GM19351 (cell line): ENCODE results near the gene SUCLG2.
A peak's percentile ranks its signal among the peaks of the same experiment; 100 is the strongest.

Source experiments
- ATAC-seq: cut with Tn5 transposase; IDR thresholded peaks from one replicate; pipeline ENCODE4 v1.9.1; 2021; ENCODE audit warnings: mild to moderate bottlenecking, moderate library complexity; ENCODE audit not compliant: unreplicated experiment

Gene SUCLG2, protein sequence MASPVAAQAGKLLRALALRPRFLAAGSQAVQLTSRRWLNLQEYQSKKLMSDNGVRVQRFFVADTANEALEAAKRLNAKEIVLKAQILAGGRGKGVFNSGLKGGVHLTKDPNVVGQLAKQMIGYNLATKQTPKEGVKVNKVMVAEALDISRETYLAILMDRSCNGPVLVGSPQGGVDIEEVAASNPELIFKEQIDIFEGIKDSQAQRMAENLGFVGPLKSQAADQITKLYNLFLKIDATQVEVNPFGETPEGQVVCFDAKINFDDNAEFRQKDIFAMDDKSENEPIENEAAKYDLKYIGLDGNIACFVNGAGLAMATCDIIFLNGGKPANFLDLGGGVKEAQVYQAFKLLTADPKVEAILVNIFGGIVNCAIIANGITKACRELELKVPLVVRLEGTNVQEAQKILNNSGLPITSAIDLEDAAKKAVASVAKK

DNA sequence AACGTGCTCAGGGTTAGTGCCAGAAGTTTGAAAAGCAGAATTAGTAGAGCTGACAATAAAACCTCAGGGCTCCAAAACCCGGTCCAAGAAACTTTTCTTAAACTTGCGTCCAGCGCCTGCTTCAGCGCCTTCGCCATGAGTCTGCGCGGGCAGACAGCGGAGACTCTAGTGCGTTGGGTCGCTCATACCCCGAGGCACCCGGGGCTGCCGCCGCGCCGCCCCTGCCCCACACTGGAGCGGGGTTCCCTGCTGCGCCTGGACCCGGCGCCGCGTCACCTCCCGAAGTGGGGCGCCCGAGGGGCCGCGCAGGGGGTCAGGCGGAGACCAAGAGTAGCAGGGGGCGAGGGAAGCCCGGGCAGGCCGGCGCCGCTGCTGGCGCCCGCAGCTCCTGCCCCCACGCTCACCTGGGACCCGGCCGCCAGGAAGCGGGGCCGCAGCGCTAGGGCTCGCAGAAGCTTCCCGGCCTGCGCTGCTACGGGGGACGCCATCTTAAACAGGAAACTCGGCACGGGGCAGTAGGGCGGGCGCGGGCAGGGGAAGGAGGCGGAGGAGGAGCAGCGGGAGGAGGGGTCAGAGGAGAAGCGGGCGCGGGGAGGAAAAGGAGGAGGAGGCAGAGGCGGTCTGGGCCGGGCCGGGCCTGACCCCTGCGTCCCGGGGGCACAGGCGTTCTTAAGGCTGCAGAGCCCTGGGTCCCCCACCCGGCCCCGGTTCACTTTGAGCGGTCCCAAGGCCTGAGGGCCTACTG, at the start of gene SUCLG2:
SUCLG2 (minus strand) TSS at position 514 of the 745 bp plus-strand sequence; CDS start at position 488, 26 bp downstream.
- ATAC-seq = peak; percentile 65

GRCh38 chr3:67700596-67700995, 46.2 kb upstream of the SUCLG2 start:
- ATAC-seq = no peak

- no peak for ATAC-seq
These were observed 45.5 kb upstream of the SUCLG2 start for GRCh38 chr3:67699882-67700281.

GRCh38 chr3:67692621-67693020, 38.2 kb upstream of the SUCLG2 start:
- no peak for ATAC-seq

- ATAC-seq = no peak
These were observed 37.5 kb upstream of the SUCLG2 start for GRCh38 chr3:67691926-67692325.

DNA sequence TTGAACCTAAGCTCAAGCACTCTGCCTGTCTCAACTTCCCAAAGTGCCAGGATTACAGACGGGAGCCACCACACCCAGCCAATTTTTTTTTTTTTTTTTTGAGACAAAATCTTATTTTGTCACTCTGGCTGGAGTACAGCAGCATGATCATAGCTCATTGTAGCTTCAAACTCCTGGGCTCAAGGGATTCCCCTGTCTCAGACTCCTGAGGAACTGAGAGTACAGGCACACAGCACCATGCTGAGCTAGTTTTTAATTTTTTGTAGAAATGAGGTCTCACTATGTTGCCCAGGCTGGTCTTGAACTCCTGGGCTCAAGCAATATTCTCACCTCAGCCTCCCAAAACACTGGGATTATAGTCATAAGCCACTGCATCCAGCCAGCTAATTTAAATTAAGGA, 36.8 kb upstream of the SUCLG2 start:
- peak; percentile 72 for ATAC-seq

- ATAC-seq = no peak
These were observed 35.4 kb upstream of the SUCLG2 start for GRCh38 chr3:67689806-67690205.

DNA sequence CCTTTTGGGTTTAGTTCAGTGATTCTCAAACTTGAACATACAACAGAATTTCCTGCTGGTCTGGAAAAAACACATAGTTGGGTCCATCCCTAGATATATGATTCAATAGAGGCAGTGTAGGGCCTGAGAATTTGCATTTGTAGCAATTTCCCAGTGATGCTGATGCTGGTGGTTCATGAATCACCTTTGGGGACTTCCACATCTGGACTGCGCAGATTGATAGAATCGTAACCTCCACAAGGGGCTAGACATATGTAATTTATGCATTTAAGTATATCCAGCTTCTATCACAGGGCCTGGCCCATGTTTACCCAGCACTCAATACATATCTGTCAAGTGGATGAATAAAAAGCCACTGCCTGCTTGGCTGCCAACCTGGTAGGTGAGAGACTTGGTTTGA, 33.8 kb upstream of the SUCLG2 start:
- ATAC-seq = no peak

- no peak for ATAC-seq
These were observed 31.7 kb upstream of the SUCLG2 start for GRCh38 chr3:67686069-67686468.

- ATAC-seq = peak; percentile 100
These were observed 31.1 kb upstream of the SUCLG2 start for GRCh38 chr3:67685499-67685898.

DNA sequence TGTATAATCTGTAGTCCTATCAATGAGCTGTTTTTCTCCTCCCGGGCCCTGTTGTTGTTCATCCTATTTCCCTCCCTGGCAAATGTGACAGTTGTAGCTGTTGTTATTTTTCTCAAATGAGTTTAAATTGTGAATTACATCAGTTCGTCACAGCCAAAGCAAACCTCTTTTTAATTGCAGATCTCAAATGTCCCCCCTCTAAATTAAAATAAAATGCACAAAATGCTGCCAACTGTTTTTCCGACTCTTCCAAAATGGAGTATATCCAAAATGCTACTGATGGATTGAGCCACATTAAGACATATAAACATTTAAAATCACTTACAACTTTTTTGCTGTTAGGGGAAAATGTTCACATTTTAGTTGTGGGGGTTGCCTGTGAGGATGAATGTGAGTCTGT, 29.8 kb upstream of the SUCLG2 start:
- no peak for ATAC-seq

DNA sequence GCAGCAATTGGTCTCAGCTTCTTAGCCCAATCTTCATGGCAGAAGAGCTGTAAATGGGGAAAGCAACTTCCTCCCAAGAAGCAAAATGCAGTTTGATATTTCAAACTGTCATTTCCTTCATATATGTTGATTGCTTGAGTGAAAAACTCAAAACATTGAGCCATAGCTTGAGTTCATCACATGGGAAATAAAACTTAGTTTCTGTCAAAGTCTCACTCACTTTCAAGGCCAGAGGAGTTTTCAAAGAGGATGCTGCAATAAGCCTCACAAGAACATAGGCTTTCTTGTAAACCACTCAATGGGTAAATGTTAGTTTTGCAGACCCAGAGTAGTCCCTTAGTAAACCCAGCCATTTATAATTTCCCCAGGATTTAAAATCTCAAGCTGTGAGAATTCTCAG, 29.1 kb upstream of the SUCLG2 start:
- no peak for ATAC-seq

DNA sequence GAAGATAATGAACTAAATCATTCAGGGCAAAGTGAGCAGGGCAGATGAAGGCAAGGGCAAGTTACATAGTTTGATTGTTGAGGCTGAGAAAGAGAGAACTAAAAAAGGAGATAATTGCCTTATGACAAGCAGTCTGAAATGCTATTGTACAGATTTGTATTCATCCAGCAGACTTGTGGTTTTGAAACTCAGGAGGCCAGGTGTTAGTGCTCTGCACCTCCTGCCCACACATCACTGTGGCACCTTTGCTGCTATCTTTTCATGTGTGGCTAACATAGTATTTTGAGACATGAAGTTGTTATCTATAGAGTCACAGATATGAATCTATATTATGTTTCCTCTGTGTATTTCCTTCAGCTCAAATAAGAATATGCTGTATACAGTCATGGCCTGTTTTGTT, 24.3 kb upstream of the SUCLG2 start:
- peak; percentile 91 for ATAC-seq

DNA sequence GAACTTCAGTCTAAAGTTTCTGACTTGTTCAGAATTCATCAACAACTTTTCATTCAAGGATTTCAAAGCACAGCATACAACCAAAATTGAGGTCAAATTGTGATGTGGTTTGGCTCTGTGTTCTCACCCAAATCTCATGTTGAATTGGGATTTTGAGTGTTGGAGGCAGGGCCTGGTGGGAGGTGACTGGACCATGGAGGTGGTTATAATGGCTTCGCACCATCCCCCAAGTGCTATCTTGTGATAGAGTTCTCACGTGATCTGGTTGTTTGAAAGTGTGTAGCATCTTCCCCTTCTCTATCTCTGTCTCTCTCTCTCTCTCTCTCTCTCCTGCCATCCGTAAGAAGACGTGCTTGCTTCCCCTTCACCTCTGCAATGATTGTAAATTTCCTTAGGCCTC, 19.6 kb upstream of the SUCLG2 start:
- no peak for ATAC-seq

GRCh38 chr3:67662733-67663132, 8.3 kb upstream of the SUCLG2 start:
- peak; percentile 76 for ATAC-seq

DNA sequence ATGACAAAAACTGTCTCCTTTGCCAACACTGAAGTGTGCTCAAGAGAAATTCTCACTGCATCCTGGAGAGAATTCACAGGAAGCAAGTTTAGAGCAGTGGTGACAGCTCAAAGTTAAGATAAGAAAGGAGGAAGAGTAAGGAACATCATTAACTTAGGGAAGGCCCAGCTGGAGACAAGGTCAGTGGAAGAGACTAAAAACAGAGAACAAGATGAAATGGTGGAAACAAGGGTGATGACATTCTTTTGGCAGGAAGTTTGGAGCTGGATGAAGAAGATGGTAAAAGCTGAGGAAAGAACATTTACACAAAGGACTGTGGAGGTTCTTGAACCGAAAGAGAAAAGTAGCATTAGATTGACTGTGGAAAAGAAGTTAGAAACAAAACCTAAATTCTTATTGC, 6.7 kb upstream of the SUCLG2 start:
- no peak for ATAC-seq

- no peak for ATAC-seq
These were observed 2.8 kb upstream of the SUCLG2 start for GRCh38 chr3:67657192-67657591.

- ATAC-seq = no peak
These were observed 2.2 kb upstream of the SUCLG2 start for GRCh38 chr3:67656614-67657013.

GRCh38 chr3:67655364-67656121, 1.1 kb upstream of the SUCLG2 start:
- ATAC-seq = peak; percentile 48

GRCh38 chr3:67654844-67655177, 399 bp upstream of the SUCLG2 start:
- no peak for ATAC-seq

DNA sequence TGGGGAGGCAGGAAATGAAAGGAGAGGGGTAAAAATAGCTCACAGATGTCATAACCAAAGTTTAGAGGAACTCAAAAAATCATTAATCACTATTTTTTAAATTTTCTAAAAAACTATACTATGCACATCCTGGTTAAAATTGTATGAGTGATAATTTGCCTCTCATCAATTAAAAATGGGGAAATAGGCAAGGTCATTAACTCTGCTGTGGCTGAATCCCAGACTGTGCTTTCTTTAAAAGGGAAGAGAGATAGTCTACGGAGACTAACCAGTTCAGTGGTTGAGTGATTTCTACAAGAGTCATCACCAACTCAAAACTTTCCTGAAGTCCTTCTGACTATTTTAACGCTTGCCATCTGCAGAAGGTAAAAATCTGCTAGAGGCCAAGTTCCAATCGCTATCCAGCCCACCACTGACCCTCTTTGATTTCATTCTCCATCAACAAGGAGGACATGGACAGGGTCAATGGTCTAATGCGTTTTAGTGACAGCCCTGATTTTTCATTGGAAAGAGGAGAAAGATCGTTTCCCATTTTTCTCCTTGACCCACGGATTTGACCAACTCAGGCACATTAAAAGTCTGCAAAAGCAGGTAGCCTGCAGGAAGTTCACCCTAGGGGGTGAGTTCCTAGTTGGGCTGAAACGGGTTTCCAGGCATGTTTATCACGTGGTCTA, 850 bp downstream of the SUCLG2 start:
- peak; percentile 14 for ATAC-seq
